Measurements from ENCODE around the gene TRIM24.

TRIM24 gene

DNA sequence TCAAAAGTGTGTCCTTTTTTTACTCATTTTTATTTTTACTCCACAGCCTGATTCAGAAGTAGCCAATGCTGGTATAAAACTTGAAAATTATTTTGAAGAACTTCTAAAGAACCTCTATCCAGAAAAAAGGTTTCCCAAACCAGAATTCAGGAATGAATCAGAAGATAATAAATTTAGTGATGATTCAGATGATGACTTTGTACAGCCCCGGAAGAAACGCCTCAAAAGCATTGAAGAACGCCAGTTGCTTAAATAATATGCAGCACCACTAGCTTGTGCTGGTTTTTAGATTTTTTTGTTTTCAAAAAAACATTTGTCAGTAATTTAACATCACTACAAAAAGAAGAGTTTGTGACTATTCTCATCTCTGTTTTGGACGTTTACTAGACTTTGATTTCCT, 124.6 kb downstream of the TRIM24 start:
- DNase-seq = no peak

GRCh38 chr7:138585283-138585993, 125.4 kb downstream of the TRIM24 start:
- DNase-seq = no peak

DNA sequence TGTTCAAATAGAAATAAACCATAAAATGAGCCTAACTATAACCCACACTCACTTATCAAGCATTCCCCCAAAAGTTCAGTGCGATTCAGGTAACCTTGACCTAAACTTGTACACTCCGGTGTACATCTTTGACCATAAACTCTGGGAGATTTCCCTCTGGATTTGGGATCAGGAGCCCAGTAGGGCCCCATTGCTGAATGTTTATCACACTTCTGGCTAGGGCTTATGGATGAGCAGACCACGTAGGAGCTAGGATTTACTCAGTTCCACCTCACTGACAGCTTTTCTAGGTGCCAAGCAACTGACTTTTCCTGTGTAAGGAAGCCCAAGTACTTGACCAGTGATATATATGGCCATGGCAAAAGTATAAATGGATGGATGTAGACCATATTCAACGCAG, 127.4 kb downstream of the TRIM24 start:
- no peak for DNase-seq

DNA sequence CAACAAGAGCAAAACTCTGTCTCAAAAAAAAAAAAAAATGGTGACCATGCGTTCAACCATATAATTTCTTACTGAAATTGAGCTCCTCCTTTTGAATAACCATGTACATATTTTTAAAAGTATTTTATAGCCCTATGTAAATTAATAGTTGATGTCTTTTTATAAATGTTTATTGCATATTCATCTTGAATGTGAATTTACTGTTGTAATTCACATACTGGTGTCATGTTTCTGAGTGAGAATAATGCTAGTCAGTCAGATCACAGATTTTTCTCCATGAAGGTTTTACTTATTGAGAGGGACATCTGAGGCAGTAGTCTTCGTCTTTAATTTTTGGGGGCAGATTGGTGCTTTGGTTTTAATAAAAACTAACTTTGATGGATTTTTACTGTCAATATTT, 128.9 kb downstream of the TRIM24 start:
- DNase-seq = no peak

DNA sequence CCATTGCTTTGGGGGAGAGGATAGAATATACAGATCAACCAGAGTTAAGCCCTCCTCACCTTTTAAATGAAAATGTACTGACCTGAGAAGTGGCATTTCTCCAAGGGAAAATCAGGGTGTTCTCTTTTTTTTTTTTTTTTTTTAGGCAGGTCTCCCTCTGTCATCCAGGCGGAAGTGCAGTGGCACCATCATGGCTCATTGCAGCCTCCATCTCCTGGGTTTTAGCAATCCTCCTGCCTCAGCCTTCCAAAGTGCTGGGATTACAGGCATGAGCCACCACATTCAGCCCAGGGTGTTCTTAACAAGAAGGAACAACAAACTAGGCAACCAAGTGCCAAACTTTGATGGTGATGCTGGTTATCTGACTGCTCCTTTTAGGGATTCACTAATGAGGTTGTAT, 130.1 kb downstream of the TRIM24 start:
- no peak for DNase-seq

DNA sequence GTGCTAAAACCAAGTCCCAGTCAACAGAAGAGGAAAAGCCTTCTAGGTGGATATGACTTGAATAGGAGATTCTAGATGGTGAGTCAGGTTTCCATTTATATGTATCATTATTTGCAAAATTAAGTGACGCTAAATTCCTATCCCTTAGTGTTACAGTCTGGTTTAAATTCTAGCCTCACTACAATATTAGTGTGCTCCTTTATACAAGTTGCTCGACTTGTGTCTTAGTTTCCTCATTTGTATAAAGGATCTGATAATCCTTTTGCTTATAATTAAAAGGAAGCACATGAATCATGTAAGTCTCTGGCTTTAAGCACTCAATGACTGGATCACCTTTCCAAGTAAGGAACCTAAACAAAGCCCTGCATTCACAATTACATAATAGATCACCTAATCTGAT, 135.4 kb downstream of the TRIM24 start:
- no peak for DNase-seq

DNA sequence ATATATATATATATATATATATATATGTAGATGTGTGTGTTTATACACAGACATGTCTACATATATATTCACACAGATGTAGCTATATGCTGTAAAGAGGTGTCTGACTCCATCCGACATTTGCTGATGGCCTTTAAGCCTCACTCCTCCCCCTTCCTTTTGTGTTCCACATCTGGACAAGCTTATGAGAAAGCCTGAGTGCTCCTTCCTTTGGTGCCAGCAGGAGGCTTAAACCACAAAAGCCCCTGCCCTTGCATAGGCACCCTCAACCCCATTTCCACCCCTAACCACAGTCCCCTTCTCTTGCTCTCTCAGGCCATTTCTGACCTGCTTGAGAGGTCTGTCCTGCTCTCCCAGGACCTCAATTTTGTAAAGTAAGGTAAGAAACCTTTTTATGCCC, 142.4 kb downstream of the TRIM24 start:
- no peak for DNase-seq

- no peak for DNase-seq
Observed at GRCh38 chr7:138603549-138604318, 143.7 kb downstream of the TRIM24 start.

GRCh38 chr7:138606236-138606635, 146.2 kb downstream of the TRIM24 start:
- DNase-seq = no peak

GRCh38 chr7:138607216-138608126, 147.4 kb downstream of the TRIM24 start:
- DNase-seq = no peak

DNA sequence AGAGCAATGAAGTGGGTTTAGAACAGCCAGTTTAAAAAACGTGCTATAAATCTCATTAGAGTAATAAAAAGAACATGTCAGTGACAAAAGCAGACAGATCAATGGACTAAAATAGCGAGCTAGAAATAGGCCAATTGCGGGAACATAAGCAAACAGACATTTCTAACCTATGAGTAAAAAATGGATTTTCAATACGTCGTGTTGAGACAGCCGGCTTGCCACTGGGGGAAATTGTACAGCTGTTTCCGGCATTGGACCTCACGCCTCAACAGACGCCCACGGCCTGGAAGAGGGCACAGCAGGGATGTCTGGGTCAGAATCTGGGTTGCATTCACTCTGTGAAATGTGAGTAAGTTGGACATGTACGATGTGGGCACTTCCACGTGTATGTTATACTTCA, 148.2 kb downstream of the TRIM24 start:
- DNase-seq = no peak

- no peak for DNase-seq
Observed at GRCh38 chr7:138610671-138611170, 150.7 kb downstream of the TRIM24 start.

- DNase-seq = no peak
Observed at GRCh38 chr7:138613630-138614029, 153.6 kb downstream of the TRIM24 start.

GRCh38 chr7:138616085-138616484, 156.0 kb downstream of the TRIM24 start:
- DNase-seq = no peak

- no peak for DNase-seq
Observed at GRCh38 chr7:138618506-138618905, 158.4 kb downstream of the TRIM24 start.

- no peak for DNase-seq
Observed at GRCh38 chr7:138618933-138619332, 158.9 kb downstream of the TRIM24 start.

DNA sequence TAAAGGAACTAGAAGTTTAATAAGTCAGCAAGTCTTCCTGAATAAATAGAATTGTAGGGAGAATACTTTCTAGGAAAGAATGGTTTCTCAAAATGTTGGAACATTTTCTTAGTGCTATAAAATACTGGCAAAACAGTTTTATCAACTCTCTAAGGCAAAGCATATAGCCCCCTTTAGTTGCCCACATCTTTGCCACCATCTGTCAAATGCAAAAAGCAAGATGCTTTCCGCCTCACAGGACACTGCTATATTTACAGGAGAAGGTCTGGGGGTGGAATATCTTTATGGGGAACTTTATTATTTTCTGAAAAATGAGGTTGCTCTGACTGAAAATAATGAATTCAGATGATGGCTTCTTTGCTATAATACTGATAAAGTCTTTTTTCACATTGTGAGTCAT, 162.8 kb downstream of the TRIM24 start:
- no peak for DNase-seq

- no peak for DNase-seq
Observed at GRCh38 chr7:138625084-138625848, 165.2 kb downstream of the TRIM24 start.

GRCh38 chr7:138625849-138626230, 165.8 kb downstream of the TRIM24 start:
- no peak for DNase-seq

- DNase-seq = no peak
Observed at GRCh38 chr7:138626846-138627245, 166.8 kb downstream of the TRIM24 start.

GRCh38 chr7:138627361-138627760, 167.3 kb downstream of the TRIM24 start:
- DNase-seq = no peak

DNA sequence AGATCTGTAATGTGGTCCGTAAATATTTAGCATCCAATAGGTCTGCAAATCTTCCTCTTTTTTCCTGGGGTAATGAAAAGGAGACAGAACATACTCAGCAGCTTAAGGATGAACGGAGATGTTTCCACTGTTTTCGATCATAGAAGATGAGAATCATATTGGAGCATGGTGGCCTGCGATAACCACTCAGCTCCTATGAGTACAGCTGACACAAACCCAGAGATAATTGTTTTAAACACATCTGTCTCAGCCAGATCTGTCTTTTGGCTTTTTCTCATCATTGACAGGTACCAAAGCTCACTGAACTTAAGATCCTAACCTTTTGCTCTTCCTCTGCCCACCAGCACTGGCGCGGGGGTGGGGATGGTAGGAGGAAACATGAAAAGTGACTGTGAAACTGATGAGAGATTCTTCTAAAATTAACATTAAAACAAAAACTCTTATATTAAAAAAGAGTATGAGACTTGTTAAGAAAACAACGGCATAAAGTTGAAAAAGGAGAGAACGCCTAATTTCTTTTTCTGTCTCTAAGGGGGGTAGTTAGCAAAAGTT, 170.1 kb downstream of the TRIM24 start:
- DNase-seq = no peak
